GM12801 (cell line): ENCODE results near the gene REX1BD.

Source experiments
- CTCF ChIP-seq: IDR thresholded peaks from one replicate; pipeline ENCODE4 v1.5.1; 2011; ENCODE audit warnings: control low read depth; ENCODE audit not compliant: insufficient read length; ENCODE audit errors: extremely low read depth

Gene REX1BD

GRCh38 chr19:18607226-18608101 is 18.9 kb downstream of the REX1BD start:
- TF ChIP-seq CTCF = no peak

GRCh38 chr19:18608102-18608804 is 19.7 kb downstream of the REX1BD start:
- TF ChIP-seq CTCF = no peak

- TF ChIP-seq CTCF = no peak
Measured at GRCh38 chr19:18608805-18609716, 20.5 kb downstream of the REX1BD start.

GRCh38 chr19:18609717-18610051 is 21.1 kb downstream of the REX1BD start:
- TF ChIP-seq CTCF = no peak

GRCh38 chr19:18610245-18610555 is 21.6 kb downstream of the REX1BD start:
- TF ChIP-seq CTCF = no peak

GRCh38 chr19:18610556-18611326 is 22.1 kb downstream of the REX1BD start:
- TF ChIP-seq CTCF = no peak
